CD14-positive monocyte (primary cell): ENCODE measurements around the gene C3orf20. TPM values are rescaled to one million over a fixed set of nuclear protein-coding genes. Genes with fewer than 3 reads are reported as not detected.
"Not testable (repeated sequence)": the region's sequence is repeated elsewhere in the genome, so short reads cannot be mapped to it uniquely, and the experiment has no call there.

Experiments used
- DNase-seq, 3 donors: peaks; one replicate each; pipeline ENCODE4 v3.0.0-alpha.2; 2011 to 2022
- H2AFZ ChIP-seq: 2 replicates; pipeline ENCODE4 v1.6.0; 2012; ENCODE audit warnings: mild to moderate bottlenecking, low read depth, low read length, inconsistent platforms; ENCODE audit not compliant: insufficient read depth, poor library complexity, severe bottlenecking
- H3K27ac ChIP-seq, 2 donors: 1 replicate in 1 of 2; 2 replicates in 1 of 2; pipeline ENCODE4 v1.5.1; 2012 to 2013; ENCODE audit warnings: low read length in 2 of 2, control low read depth in 1 of 2, inconsistent platforms in 1 of 2, low read depth in 1 of 2, mild to moderate bottlenecking in 1 of 2
- H3K27me3 ChIP-seq, 2 donors: one replicate each; pipeline versions ENCODE4 v1.6.0 to v1.6.1; 2011 to 2013; ENCODE audit warnings: low read length in 2 of 2; ENCODE audit not compliant: control insufficient read depth in 2 of 2, insufficient read depth in 2 of 2
- H3K36me3 ChIP-seq, 2 donors: replicated peaks in 1 of 2; 1 replicate in 1 of 2; 2 replicates in 1 of 2; pipeline versions ENCODE4 v1.5.1 to v1.6.1; 2012 to 2013; ENCODE audit warnings: low read length in 2 of 2, control low read depth in 1 of 2, inconsistent platforms in 1 of 2, mild to moderate bottlenecking in 1 of 2; ENCODE audit not compliant: insufficient read depth in 2 of 2, control insufficient read depth in 1 of 2
- H3K4me1 ChIP-seq, 2 donors: 1 replicate in 1 of 2; 2 replicates in 1 of 2; pipeline versions ENCODE4 v1.5.1 to v1.6.1; 2012 to 2013; ENCODE audit warnings: low read length in 2 of 2, control low read depth in 1 of 2, inconsistent platforms in 1 of 2, mild to moderate bottlenecking in 1 of 2, moderate library complexity in 1 of 2; ENCODE audit not compliant: insufficient read depth in 2 of 2, control insufficient read depth in 1 of 2
- H3K4me2 ChIP-seq: replicated peaks from 2 replicates; pipeline ENCODE3; 2012; ENCODE audit warnings: low read length, moderate library complexity, mild to moderate bottlenecking; ENCODE audit not compliant: poor library complexity, severe bottlenecking; ENCODE audit errors: extremely low read depth
- H3K4me3 ChIP-seq, 3 experiments: fragments of 200-600 bp in 1 of 3; sonication (generic) in 1 of 3; replicated peaks in 1 of 3; 1 replicate in 2 of 3; 2 replicates in 1 of 3; pipeline ENCODE4 v1.5.1; 2011 to 2013; ENCODE audit warnings: low read length in 3 of 3, mild to moderate bottlenecking in 3 of 3, control low read depth in 2 of 3, low read depth in 2 of 3, inconsistent platforms in 1 of 3, moderate library complexity in 1 of 3
- H3K79me2 ChIP-seq: 2 replicates; pipeline ENCODE4 v1.6.0; 2012; ENCODE audit warnings: mild to moderate bottlenecking, control low read depth, inconsistent platforms, low read length, moderate library complexity; ENCODE audit not compliant: insufficient read depth
- H3K9ac ChIP-seq: 2 replicates; pipeline ENCODE4 v1.6.0; 2017; ENCODE audit warnings: low read length, mild to moderate bottlenecking; ENCODE audit not compliant: insufficient read depth, poor library complexity, severe bottlenecking
- H3K9me3 ChIP-seq, 2 donors: replicated peaks in 1 of 2; 1 replicate in 1 of 2; 2 replicates in 1 of 2; pipeline versions ENCODE4 v1.5.1 to v1.6.1; 2012 to 2013; ENCODE audit warnings: low read length in 2 of 2, control low read depth in 1 of 2; ENCODE audit not compliant: control insufficient read depth in 1 of 2, insufficient read depth in 1 of 2
- H4K20me1 ChIP-seq: 2 replicates; pipeline ENCODE4 v1.6.0; 2012; ENCODE audit warnings: mild to moderate bottlenecking, low read length, control low read depth, moderate library complexity; ENCODE audit not compliant: insufficient read depth
- H3K27ac Mint-ChIP-seq, 7 donors: one replicate each; pipeline ENCODE4 v1.8.0; 2020; ENCODE audit warnings: mild to moderate bottlenecking in 7 of 7, mixed read lengths in 7 of 7, moderate library complexity in 6 of 7, inconsistent platforms in 2 of 7
- H3K27me3 Mint-ChIP-seq, 3 donors: one replicate each; pipeline ENCODE4 v1.8.0; 2021 to 2022; ENCODE audit warnings: low read depth in 3 of 3, mild to moderate bottlenecking in 3 of 3, mixed read lengths in 3 of 3, moderate library complexity in 3 of 3, inconsistent platforms in 1 of 3
- H3K36me3 Mint-ChIP-seq, 2 donors: one replicate each; pipeline ENCODE4 v1.8.0; 2020; ENCODE audit warnings: mixed read lengths in 2 of 2, inconsistent platforms in 1 of 2, mild to moderate bottlenecking in 1 of 2
- H3K4me1 Mint-ChIP-seq: one replicate; pipeline ENCODE4 v1.8.0; 2020; ENCODE audit warnings: mild to moderate bottlenecking, mixed read lengths
- H3K4me3 Mint-ChIP-seq, 2 donors: one replicate each; pipeline ENCODE4 v1.8.0; 2020; ENCODE audit warnings: mild to moderate bottlenecking in 2 of 2, mixed read lengths in 2 of 2, moderate library complexity in 1 of 2
- H3K9me3 Mint-ChIP-seq, 7 donors: one replicate each; pipeline ENCODE4 v1.8.0; 2020 to 2022; ENCODE audit warnings: mixed read lengths in 7 of 7, mild to moderate bottlenecking in 6 of 7, moderate library complexity in 6 of 7, inconsistent platforms in 2 of 7
- WGBS: methylation state at CpG from one replicate; pipeline ENCODE4 v1.1.5; 2013; ENCODE audit warnings: missing lambda C conversion rate; ENCODE audit not compliant: insufficient coverage; 5-methylcytosine and 5-hydroxymethylcytosine counted together
- intact Hi-C, 2 donors: fragments of 100-400 bp; cut with micrococcal nuclease; formaldehyde crosslinking; loops; one replicate each; pipeline versions ENCODE4 v1.15.0 to v1.15.1; 2023
- polyA plus RNA-seq, 3 donors: library from polyadenylated mRNA; depleted of rRNA in 1 of 3; unstranded in 2 of 3; stranded (reverse) in 1 of 3; fragments of 300-500 nt in 2 of 3; fragments of >200 nt in 1 of 3; fragmentation: Illumina TruSeq in 2 of 3; gene quantifications; 1 replicate in 2 of 3; 2 replicates in 1 of 3; pipeline ENCODE4 v1.2.3, GENCODE V29; 2012 to 2021
- TF ChIP-seq, protein P1 (sequence below): fragments of 200-600 bp; IDR thresholded peaks from one replicate; pipeline ENCODE4 v1.8.0; 2022; ENCODE audit warnings: antibody characterized with exemption, mild to moderate bottlenecking

Gene C3orf20
- polyA plus RNA-seq, 3 donors: 0.11 TPM; not detected in 2

DNA sequence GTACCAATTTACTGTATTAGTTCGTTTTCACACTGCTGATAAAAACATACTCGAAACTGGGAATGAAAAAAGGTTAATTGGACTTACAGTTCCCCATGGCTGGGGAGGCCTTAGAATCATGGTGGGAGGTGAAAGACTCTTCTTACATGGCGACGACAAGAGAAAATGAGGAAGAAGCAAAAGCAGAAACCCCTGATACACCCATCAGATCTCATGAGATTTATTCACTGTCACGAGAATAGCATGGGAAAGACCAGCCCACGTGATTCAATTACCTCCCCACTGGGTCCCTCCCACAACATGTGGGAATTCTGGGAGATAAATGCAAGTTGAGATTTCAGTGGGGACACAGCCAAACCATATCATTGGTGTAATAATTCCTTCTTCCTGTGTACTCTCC, 69.6 kb downstream of the C3orf20 start:
- Histone ChIP-seq H3K4me1 (no peaks in the 10 kb centered on the region), H3K27me3 (no peaks in the 10 kb centered on the region), H3K9ac (no peak overlapping the region), H3K9me3 (peaks cover 0 to under 1% of the 10 kb centered on the region in 2 donors), H3K4me3 (no peak overlapping the region), H3K36me3 (no peaks in the 10 kb centered on the region), H4K20me1 (no peaks in the 10 kb centered on the region), H3K79me2 (no peaks in the 10 kb centered on the region), H3K4me2 (no peak overlapping the region), H2AFZ (no peak overlapping the region), H3K27ac (no peak overlapping the region)
- intact Hi-C loops: no loop called here
- Mint-ChIP-seq H3K36me3 (no peaks in the 10 kb centered on the region), H3K9me3 (peaks cover 0 to 9% (median 3%) of the 10 kb centered on the region in 7 donors), H3K27ac (no peak overlapping the region), H3K4me1 (no peaks in the 10 kb centered on the region), H3K27me3 (peaks cover 1 to 7% (median 5%) of the 10 kb centered on the region in 3 donors), H3K4me3 (no peak overlapping the region)
- WGBS: no CpG with 5 or more reads among the region's 6 CpGs
- no peak for DNase-seq
- TF ChIP-seq, protein P1, sequence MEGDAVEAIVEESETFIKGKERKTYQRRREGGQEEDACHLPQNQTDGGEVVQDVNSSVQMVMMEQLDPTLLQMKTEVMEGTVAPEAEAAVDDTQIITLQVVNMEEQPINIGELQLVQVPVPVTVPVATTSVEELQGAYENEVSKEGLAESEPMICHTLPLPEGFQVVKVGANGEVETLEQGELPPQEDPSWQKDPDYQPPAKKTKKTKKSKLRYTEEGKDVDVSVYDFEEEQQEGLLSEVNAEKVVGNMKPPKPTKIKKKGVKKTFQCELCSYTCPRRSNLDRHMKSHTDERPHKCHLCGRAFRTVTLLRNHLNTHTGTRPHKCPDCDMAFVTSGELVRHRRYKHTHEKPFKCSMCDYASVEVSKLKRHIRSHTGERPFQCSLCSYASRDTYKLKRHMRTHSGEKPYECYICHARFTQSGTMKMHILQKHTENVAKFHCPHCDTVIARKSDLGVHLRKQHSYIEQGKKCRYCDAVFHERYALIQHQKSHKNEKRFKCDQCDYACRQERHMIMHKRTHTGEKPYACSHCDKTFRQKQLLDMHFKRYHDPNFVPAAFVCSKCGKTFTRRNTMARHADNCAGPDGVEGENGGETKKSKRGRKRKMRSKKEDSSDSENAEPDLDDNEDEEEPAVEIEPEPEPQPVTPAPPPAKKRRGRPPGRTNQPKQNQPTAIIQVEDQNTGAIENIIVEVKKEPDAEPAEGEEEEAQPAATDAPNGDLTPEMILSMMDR: no peak

DNA sequence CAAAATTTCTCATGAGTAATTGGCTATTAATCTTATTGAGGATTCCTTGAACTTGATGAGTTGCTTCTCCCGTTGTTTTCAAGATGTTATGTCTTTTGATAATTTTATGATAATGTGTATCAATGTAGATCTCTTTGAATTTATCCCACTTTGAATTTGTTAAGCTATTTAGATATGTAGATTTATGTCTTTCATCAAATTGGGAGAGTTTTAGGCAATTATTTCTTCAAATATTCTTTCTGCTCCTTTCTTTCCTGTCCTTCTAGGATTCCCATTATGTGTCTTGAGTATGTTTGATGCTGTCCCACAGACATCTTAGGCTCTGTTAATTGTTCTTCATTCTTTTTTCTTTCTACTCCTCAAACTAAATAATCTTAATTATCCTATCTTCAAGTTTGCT, 75.7 kb downstream of the C3orf20 start:
- peaks cover 13 to 27% (median 18%) of the 10 kb centered on the region in 7 donors for H3K9me3 Mint-ChIP-seq
- peaks cover 0 to 11% (median 9%) of the 10 kb centered on the region in 3 donors for H3K27me3 Mint-ChIP-seq
- Histone ChIP-seq H3K4me1 (no peaks in the 10 kb centered on the region), H4K20me1 (no peaks in the 10 kb centered on the region), H3K27me3 (no peaks in the 10 kb centered on the region), H3K36me3 (no peaks in the 10 kb centered on the region), H2AFZ (no peak overlapping the region), H3K9ac (no peak overlapping the region), H3K4me2 (no peak overlapping the region), H3K4me3 (no peak overlapping the region), H3K27ac (no peak overlapping the region), H3K79me2 (no peaks in the 10 kb centered on the region), H3K9me3 (peaks cover 5 to 8% of the 10 kb centered on the region in 2 donors)
- no peaks in the 10 kb centered on the region for H3K4me1 Mint-ChIP-seq
- no peak for DNase-seq
- intact Hi-C loops: no loop called here
- no peaks in the 10 kb centered on the region for H3K36me3 Mint-ChIP-seq
- no peak overlapping the region for H3K27ac Mint-ChIP-seq
- no CpG with 5 or more reads among the region's 1 CpG for WGBS
- TF ChIP-seq, protein P1: no peak
- H3K4me3 Mint-ChIP-seq: no peak overlapping the region

DNA sequence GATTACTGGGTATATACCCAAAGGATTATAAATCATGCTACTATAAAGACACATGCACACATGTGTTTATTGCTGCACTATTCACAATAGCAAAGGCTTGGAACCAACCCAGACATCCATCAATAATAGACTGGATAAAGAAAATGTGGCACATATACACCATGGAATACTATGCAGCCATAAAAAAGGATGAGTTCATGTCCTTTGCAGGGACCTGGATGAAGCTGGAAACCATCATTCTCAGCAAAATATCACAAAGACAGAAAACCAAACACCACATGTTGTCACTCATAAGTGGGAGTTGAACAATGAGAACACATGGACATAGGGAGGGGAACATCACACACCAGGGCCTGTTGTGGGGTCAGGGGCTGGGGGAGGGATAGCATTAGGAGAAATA, 78.0 kb downstream of the C3orf20 start:
- H3K4me2 ChIP-seq, H3K27ac Mint-ChIP-seq, H4K20me1 ChIP-seq, H3K9me3 ChIP-seq, H3K4me3 ChIP-seq, DNase-seq, H3K4me1 Mint-ChIP-seq, H3K9ac ChIP-seq, intact Hi-C loops, H3K27ac ChIP-seq, H3K4me3 Mint-ChIP-seq, H3K79me2 ChIP-seq, H3K27me3 ChIP-seq, H3K36me3 ChIP-seq, H3K36me3 Mint-ChIP-seq, H2AFZ ChIP-seq, H3K4me1 ChIP-seq: not testable (repeated sequence)
- peaks cover 13 to 27% (median 18%) of the 10 kb centered on the region in 7 donors for H3K9me3 Mint-ChIP-seq
- peaks cover 0 to 15% (median 8%) of the 10 kb centered on the region in 3 donors for H3K27me3 Mint-ChIP-seq
